Measurements from ENCODE around the gene SLAMF7.
"Not testable (repeated sequence)": the region's sequence is repeated elsewhere in the genome, so short reads cannot be mapped to it uniquely, and the experiment has no call there.

The SLAMF7 gene, protein sequence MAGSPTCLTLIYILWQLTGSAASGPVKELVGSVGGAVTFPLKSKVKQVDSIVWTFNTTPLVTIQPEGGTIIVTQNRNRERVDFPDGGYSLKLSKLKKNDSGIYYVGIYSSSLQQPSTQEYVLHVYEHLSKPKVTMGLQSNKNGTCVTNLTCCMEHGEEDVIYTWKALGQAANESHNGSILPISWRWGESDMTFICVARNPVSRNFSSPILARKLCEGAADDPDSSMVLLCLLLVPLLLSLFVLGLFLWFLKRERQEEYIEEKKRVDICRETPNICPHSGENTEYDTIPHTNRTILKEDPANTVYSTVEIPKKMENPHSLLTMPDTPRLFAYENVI

DNA sequence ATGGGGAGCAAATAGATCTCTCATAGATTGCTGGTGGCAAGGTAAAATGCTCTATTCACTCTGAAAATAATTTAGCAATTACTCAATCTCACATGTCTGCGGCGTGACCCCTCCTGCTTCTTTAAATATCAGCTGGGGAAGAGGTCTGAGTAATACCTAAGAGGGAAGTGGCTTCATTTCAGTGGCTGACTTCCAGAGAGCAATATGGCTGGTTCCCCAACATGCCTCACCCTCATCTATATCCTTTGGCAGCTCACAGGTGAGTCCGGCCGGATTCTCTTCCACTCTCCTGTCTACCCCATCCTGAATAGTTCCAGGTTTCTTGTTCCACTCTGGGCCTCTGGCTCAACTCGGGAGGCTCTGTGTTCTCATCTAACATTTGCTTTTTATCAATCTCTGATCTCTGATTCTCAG lies at the start of gene SLAMF7:
Gene SLAMF7, plus strand, starts transcription at position 150 of the 414 bp plus-strand sequence. Its CDS starts 55 bp downstream, at position 205.
- DNase-seq, result no peak

DNA sequence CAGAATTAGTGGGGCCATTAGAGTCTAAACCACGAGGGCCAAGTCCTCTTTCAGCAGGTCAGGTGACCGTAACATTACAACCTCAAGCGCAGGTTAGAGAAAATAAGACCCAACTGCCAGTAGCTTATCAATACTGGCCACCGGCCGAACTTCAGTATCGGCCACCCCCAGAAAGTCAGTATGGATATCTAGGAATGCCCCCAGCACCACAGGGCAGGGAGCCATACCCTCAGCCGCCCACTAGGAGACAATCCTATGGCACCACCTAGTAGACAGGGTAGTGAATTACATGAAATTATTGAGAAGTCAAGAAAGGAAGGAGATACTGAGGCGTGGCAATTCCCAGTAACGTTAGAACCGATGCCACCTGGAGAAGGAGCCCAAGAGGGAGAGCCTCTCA lies 46.7 kb upstream of the SLAMF7 start:
- DNase-seq, result not testable (repeated sequence)

DNA sequence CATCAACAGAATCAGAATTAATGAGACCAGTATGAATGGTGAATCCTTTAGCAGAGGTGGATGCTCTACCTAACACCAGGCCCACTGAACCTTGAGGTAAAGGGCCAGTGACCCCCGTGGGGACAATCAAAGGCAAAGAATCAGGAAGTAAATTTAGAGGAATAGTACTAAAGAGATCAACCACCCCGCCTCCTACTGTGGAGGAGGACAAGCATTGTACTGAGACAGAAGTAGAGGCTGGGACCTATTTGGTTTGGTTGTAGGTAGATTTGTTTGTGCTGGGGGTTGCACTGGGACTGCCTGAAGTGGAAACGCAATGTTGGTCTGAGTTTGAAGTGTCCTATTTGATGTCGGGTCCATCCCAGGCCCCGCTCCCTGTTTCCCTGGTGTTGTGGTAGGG lies 36.9 kb upstream of the SLAMF7 start:
- DNase-seq, result no peak

DNA sequence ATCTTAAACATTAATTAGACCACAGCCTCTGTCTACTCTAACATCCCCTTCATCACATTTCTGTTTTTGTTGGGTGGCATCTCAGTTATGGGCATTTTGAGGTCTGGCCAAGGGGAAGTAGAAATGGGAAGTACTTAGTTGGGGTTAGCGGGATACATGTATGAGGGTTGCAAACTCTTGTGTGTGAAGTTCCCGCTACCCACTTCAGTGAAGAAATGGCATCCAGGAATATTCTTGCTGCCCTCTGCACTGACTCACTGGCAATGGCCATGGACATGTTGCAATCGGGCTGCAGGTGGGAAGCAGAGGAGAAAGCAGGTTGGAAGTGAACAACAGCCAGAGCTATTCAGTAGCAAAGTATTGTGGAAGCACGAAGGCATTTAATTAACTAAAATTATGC lies 34.8 kb upstream of the SLAMF7 start:
- DNase-seq, result no peak

DNA sequence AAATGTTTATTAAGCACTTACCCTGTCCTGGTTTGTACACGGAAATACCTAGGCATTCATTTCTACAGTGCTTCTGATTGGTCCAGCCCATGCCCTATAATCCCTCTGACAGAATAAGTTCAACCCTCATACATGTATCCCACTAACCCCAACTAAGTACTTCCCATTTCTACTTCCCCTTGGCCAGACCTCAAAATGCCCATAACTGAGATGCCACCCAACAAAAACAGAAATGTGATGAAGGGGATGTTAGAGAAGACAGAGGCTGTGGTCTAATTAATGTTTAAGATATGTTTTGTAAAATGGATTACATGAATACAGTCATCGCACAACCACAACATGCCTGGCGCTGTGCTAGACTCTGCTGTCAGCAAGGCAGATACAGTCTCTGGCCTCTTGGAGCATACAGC lies 33.8 kb upstream of the SLAMF7 start:
- not testable (repeated sequence) for DNase-seq

DNA sequence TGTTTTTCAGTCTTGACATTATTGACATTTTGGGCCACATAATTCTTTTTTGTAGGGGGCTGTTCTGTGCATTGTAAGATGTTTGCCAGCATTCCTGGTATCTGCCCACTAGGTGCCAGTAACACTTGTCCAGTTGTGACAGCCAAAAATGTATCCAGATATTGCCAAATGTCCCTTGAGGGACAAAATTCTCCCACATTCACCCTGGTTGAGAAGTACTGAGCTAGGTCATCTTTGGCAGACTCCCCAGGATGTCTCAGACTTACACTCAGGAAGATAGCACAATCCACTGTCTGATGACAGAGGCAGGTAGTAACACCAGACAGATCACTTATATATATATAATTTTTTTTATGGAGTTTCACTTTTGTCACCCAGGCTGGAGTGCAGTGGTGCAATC lies 33.3 kb upstream of the SLAMF7 start:
- DNase-seq, result no peak

DNA sequence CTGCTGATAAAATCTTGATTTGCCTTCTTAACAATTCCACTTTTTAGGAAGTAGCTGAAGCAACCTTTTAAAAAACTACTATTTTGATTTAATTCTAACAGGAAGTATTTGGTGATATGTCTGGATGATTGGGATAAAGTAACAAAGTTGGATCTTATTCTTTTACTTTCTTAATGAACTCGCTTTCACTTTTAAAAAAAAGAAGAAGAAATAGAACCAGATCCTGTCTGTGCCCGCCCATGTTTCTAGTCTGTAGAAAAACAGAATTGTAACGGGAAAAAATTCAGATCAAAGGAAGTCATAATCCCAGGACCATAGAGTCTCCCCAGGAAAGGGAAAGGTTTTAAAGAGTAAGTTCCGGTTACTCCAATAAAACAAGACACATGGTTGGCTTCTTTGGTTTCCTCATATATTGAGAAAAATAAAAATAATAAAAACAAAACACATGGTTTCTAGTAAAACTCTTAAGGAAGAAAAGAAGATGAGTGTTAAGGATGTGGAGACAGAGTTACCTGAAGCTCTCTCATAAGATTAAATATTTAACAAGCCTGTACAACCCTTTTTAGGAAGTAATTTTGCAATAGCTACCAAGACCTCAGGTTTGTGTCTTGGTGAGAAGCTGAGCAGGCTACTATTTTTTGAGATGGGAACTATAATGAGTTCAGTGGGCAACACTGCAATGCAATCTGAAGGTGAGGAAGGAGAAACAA lies 32.4 kb upstream of the SLAMF7 start:
- DNase-seq, result no peak

DNA sequence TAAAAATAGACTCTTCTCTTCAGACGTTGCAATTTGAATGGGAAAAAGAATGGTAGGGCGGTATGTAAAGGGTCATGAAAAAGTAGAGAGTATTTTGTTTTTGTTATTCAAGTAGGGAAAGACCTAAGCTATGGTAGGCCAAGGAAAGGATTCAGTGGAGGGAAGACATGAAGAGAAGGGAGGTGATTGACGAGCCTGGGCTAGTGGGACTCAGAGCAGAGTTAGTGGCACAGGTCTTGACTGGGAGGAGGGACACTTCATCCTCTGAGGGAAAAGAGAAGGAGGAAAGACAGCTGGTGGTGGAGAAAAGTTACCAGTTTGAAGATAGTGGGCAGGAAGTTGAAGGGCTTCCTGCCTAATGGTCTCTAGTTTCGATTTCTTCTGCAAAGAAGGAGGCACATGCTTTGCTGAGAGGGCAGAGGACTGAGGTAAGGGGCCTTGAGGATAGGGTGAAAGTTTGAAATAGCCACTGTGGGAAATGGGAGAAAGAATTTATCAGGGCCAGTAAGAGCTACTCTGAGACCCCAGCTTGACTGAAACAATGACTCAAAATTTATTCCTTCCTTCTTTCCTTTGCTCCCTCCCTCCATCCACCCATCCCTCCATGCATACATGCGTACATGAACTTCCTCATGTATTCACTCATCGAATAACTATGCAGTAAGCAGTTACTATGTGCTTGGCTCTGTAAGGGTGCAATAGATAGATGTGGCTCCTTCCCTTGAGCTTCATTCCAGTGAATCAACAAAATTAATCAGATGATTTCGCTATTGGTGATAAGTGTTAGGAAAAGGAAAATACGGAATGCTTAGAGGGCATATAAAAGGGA lies 31.6 kb upstream of the SLAMF7 start:
- DNase-seq, result no peak

DNA sequence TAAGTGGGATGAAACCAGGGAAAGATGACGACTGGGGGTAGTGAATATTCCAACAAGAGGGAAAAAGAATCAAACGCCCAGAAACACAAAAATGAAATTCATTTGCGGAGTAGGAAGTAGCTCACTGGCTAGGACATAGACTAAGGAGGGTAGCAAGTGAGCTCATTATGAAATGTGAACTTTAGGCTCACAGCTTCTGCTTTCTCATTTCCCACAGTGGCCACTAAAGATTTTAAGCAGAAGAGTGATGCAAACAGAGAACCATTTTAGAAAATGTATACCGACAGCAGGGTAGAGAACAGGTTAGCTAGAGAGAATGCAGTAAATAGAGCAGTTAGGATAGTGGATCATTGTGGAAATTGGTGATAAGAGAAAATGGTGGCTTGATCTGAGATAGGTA lies 30.9 kb upstream of the SLAMF7 start:
- no peak for DNase-seq

DNA sequence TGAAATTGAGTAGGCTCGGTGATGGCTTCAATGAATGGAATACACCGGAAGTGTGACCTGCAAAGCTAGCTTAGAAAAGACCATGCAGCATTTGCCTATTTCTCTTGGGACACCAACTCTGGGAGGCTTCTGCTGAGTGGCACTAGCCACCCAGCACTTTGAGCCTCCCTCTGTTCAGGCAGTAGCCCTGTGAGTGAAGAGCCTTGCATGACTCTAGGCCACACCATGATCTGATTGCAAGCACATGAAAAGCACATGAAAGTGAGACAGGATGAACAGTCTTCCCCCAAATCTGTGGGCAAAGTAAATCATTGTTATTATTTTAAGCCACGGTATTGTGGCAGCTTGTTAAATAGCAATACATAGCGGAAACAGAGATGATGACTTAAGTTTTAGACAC lies 30.2 kb upstream of the SLAMF7 start:
- DNase-seq, result peak; percentile 33 to 43

DNA sequence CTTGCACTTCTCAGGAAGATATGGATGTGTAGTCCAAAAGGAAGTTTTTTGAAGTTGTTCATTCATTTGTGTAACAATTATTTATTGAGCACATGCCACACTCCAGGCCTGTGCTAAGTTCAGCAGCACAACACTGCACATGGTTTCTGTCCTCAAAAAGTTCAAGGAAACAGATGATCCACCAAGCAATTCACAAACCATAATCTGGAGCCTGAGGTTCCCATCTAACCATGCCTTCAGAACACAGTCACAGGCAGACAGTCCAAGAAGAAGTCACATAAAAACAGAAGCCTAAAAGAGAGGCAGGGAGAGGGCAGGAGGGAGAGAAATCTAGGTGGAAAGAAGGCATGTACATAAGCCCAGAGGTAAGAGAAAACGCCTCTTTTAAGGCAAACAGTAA lies 29.3 kb upstream of the SLAMF7 start:
- DNase-seq, result no peak

DNA sequence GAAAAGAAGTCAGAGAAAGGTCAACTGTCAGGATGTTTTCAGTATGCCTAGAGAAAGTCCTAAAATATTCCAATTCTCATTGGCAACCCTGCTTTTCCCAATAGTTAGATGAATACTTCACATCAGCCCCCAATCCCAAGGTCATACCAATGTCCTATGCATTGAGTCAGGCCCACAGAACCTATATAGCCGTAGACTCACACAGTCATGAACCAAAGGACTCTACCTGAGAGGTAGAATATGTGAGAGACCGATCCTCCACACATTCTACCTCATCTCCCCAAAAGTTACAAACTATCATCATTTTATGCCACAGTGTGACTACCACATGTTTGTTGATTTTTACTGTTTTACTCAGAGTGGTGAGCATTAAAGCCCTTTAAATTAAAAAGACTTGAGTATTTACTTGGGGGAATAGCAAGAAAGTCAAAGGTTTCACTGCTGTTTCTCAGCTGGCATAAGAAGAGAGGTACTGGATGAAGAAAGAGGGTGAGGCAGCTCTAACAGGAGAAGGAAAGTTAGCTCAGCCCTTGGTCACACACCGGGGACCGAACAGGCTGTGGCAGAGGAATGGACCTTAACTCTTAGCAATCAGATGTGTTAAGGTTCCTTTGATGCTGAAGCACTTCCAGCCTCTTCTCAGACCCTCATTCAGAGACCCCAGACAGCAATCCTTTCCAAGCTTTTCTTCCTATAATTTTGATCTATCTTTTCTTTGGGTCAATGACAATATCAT lies 28.4 kb upstream of the SLAMF7 start:
- DNase-seq, result no peak

DNA sequence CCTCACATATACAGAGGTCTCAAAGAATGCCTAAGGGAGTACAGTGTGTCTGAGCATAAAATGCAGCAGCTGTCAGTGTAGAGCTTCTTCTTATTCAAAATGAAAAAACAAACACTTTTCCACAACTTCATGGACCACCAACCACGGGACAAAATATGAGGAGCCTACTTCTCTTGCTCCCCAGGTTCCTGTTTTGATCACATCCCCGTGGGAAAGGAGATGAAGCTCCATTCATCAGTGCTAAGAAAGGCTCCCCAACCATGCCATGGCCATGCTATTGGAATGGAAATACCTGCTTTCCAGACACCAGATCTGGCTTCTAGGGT lies 27.8 kb upstream of the SLAMF7 start:
- no peak for DNase-seq

DNA sequence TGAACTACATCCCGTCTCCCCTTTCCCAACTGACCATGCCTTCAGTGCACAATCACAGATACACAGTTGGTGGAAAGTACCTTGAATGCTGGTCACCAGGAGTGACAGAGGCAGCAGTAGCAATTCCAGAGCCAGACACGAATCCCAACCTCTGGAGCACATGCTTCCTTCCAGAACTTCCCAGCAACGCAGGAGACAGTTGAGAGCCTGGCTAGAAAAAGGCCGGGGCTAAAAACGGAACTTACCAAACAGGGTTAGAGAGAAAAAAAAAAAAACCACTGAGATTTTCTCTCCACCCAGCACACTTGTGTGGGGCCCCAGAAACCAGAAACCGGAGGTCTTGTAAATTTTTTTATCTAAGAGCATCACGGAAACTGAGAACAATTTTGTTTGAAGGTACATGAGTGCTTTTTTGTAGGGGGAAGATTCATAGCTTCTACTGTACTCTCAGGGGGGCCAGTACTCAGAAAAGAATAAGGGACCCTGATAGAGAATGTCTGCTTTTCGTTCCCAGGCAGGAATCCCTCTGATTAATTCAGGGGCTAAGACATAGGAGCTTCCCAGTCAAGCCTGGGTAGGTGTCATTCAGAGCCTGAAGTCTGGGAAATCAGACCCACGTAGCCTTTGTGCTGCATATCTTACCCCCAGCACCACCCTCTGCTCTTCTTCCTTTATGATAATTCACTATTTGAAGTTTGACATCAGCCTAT lies 27.3 kb upstream of the SLAMF7 start, which contains the start of gene CD48:
Gene CD48, minus strand, starts transcription at position 221 of the 710 bp plus-strand sequence. Its CDS starts 59 bp downstream, at position 162.
- DNase-seq, result peak; percentile 37 to 58

DNA sequence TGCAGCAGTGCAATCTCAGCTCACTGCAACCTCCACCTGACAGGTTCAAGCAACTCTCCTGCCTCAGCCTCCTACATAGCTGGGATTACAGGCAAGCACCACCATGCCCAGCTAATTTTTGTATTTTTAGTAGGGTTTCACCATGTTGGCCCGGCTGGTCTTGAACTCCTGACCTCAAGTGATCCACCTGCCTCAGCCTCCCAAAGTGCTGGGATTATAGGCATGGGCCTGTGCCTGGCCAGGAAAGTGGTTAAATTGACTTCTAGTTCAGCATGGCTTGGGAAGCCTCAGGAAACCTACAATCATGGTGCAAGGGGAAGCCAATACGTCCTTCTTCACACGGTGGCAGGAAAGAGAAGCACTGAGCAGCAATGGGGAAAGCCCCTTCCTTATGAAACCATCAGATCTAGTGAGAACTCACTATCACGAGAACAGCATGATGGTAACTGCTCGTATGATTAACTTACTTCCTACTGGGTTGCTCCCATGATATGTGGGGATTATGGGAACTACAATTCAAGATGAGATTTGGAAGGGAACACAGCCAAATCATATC lies 26.4 kb upstream of the SLAMF7 start:
- peak; percentile 32 to 46 for DNase-seq

DNA sequence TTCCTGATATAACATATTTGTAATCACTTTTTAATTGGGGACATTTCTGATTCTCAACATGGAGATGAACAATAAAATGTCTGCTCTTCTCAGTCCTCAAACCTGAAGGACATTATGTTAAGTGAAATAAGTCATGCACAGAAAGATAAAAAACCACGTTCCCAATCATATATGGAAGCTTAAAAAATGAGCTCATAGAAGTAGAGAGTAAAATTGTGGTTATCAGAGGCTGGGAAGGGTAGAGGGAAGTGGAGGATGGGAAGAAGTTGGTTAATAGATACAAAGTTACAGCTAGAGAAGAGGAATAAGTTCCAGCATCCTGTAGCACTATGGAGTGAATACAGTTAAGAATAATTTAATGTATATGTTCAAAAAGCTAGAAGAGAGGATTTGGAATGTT lies 25.9 kb upstream of the SLAMF7 start:
- no peak for DNase-seq

DNA sequence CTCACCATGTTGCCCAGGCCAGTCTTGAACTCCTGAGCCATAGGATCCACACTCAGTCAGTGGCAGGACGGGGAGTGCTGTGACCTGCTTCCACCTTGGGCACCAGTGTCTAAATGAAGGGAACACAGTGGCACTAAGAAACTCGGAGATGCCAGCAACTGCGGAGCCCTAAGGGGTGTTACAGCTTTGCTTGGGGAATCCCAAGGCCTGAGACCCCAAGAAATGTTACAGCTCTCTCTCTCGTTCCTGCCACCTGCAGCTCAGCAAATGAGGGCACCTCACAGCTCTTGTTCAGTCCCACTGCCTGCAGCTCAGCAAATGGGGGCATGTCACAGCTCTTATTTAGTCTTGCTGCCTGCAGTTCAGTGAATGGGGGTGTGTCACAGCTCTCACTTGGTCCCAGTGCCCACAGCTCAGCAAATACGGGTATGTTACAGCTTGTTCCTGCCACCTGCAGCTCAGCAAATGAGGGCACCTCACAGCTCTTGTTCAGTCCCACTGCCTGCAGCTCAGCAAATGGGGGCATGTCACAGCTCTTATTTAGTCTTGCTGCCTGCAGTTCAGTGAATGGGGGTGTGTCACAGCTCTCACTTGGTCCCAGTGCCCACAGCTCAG lies 24.9 kb upstream of the SLAMF7 start:
- DNase-seq, result not testable (repeated sequence)

DNA sequence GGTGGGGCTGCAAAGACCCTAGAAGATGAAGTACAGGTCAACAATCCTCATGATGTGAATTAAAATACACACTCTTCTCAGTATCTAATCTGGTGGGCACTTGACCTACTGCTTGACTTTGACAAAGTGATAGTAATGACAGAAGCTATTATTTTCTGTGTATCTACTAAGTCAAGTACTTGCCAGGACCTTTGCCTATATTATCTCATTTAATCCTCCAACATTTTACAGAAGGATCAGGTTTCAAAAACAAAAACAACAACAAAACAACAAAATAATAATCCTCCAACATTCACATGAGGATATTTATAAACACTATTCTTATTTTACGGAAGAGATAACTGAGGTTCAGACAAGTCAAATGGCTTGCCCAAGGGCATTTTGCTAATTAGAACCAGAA lies 23.0 kb upstream of the SLAMF7 start:
- no peak for DNase-seq

DNA sequence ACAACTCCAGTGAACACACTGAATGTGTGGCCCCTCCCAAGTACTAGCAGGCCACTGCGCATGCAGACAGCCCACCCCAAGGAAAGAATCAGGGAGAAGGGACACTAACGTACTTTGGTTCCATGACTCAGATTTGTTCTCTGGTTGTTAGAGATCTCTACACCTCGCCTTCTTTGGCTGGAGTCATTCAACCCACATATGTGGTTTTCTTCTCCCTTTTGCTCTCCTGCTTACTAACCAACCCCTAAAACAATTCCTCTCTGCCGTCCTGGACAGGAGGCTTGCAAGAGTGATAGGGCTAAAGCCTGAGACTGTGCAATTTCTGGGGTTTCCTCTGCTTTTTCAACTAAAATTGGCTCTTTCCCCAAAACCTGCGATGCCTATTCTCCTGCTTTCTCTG lies 21.7 kb upstream of the SLAMF7 start:
- no peak for DNase-seq

DNA sequence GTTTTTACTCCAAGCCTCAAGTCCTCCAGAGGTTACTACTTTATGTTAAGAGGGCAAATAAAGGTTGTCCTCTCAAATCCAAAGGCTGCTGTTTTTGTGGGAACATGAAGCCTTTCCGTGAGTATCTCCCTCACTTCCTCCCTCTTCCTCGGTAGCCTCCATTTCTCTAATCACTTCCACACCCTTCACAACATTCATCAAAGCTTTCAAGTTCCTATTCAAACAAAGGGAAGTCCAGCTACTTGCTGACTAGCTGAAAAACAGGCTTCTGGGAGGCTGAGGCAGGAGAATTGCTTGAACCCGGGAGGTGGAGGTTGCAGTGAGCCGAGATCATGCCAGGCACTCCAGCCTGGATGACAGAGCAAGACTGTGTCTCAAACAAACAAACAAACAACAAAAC lies 20.8 kb upstream of the SLAMF7 start:
- DNase-seq, result no peak

DNA sequence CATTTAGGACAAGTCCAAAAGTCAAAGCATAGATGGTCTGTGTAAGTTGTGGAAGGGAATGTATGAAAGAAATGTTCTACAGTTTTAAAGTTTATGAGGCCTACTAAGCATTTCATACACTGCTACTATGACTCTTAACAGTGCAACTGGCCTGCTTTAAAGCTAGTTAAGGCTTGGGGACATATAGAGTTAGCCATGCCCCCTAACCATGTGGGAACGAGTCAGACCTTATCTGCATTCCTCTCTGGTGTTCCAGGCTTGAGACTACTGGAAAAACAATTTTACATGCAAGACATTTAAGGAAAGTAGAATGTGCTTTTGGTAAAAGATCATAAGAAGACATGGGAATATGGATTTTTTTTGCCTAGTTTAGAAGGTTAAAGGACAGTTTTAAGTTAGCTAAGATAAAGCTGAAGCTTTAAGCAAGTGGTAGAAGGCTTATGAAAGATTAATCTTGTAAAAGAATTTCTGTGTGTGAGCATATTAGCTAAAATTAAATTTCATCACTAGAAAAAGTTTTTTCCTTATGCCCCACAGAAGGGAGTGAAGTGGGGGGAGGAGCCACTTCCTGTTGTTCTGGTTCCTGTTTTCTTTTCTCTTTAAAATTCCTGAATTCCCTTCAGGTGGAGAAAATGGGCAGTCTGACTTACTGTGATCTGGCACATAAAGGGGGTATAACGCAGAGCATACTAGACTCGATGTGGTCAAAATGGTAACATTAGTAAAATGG lies 18.5 kb upstream of the SLAMF7 start:
- DNase-seq, result no peak
